ENCODE measurements around the gene CTIF.

The CTIF gene

DNA sequence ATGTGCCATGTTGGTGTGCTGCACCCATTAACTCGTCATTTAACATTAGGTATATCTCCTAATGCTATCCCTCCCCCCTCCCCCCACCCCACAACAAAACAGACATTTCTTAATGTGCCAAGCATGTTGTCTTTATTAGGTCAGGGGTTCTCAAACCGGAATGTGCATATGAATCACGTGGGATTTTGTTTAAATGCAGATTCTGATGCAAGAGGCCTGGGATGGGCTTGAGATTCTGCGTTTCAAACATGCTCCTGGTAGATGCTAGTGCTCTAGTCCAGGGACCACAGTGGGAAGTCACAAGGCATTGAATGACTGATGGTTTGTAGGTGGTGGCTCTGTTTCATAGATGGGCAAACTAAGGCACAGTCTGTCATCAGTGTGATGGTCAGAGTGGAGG lies 227.2 kb downstream of the CTIF start:
- no peak for DNase-seq (ENCODE audit: low read depth, low spot score)
- H3K27ac ChIP-seq, result no peak overlapping the region
- no peak for TF ChIP-seq POLR2AphosphoS5 (IDR thresholded peaks at IDR 0.05; ENCODE audit: borderline replicate concordance, low read depth, low read length)
- no peak for TF ChIP-seq EZH2 (IDR thresholded peaks at IDR 0.05)
- no peak for TF ChIP-seq FOXP2 (optimal IDR thresholded peaks at IDR 0.05; ENCODE audit: control extremely low read depth, extremely low read length, insufficient read depth)
- no peak overlapping the region for H3K4me3 ChIP-seq
- H3K9me3 ChIP-seq (ENCODE audit: low read depth, low read length), result no peaks in the 10 kb centered on the region
- no peaks in the 10 kb centered on the region; the same call in 1 of the 2 replicates for H3K36me3 ChIP-seq (ENCODE audit: insufficient read depth, low read length)
- no peak overlapping the region for H3K9ac ChIP-seq (ENCODE audit: insufficient read length)

- Histone ChIP-seq H3K36me3 (ENCODE audit: insufficient read depth, low read length) (no peaks in the 10 kb centered on the region; the same call in 1 of the 2 replicates), H3K9me3 (ENCODE audit: low read depth, low read length) (no peaks in the 10 kb centered on the region), H3K27ac (no peak overlapping the region), H3K9ac (ENCODE audit: insufficient read length) (no peak overlapping the region), H3K4me3 (no peak overlapping the region)
- no peak for DNase-seq (ENCODE audit: low read depth, low spot score)
- TF ChIP-seq EZH2 (IDR thresholded peaks at IDR 0.05), result no peak
- TF ChIP-seq POLR2AphosphoS5 (IDR thresholded peaks at IDR 0.05; ENCODE audit: borderline replicate concordance, low read depth, low read length), result no peak
These were observed 227.7 kb downstream of the CTIF start for GRCh38 chr18:48766487-48766886.

GRCh38 chr18:48767090-48767690 lies 228.4 kb downstream of the CTIF start:
- H3K9ac ChIP-seq (ENCODE audit: insufficient read length), result no peak overlapping the region
- no peaks in the 10 kb centered on the region; the same call in 1 of the 2 replicates for H3K36me3 ChIP-seq (ENCODE audit: insufficient read depth, low read length)
- DNase-seq (ENCODE audit: low read depth, low spot score), result no peak

GRCh38 chr18:48769006-48769636 lies 230.3 kb downstream of the CTIF start:
- no peak for DNase-seq (ENCODE audit: low read depth, low spot score)
- H3K9ac ChIP-seq (ENCODE audit: insufficient read length), result no peak overlapping the region
- no peaks in the 10 kb centered on the region for H3K9me3 ChIP-seq (ENCODE audit: low read depth, low read length)
- peaks cover 4% of the 10 kb centered on the region; the same call in 1 of the 2 replicates for H3K36me3 ChIP-seq (ENCODE audit: insufficient read depth, low read length)
- TF ChIP-seq EZH2 (IDR thresholded peaks at IDR 0.05), result no peak
- no peak for TF ChIP-seq POLR2AphosphoS5 (IDR thresholded peaks at IDR 0.05; ENCODE audit: borderline replicate concordance, low read depth, low read length)
- no peak for TF ChIP-seq FOXP2 (optimal IDR thresholded peaks at IDR 0.05; ENCODE audit: control extremely low read depth, extremely low read length, insufficient read depth)
- H3K4me3 ChIP-seq, result no peak overlapping the region
- no peak overlapping the region for H3K27ac ChIP-seq

More at GRCh38 chr18:48767090-48767690, 228.4 kb downstream of the CTIF start:
- Histone ChIP-seq H3K9me3 (ENCODE audit: low read depth, low read length) (no peaks in the 10 kb centered on the region), H3K27ac (no peak overlapping the region), H3K4me3 (no peak overlapping the region)
- TF ChIP-seq EZH2 (IDR thresholded peaks at IDR 0.05) (no peak), FOXP2 (optimal IDR thresholded peaks at IDR 0.05; ENCODE audit: control extremely low read depth, extremely low read length, insufficient read depth) (no peak), POLR2AphosphoS5 (IDR thresholded peaks at IDR 0.05; ENCODE audit: borderline replicate concordance, low read depth, low read length) (no peak)

DNA sequence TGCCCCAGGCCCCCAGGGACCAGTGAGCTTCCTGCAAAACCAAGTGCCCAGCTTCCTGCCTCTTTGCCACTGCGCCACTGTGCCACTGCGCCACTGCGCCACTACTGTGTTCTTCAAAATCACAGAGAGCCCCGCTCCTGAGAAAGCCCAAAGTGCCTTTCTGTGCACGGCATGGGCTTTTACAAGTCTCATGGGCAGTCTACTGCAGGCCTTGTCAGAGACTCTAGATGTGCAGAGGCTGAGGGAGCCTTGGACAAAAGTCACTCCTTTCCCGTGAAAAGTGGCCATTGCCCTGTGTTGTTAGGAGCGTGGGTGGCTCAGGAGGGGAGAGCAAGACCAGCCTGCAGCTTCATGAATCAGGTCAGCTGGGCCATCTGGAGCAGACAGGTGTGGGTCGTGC lies 231.4 kb downstream of the CTIF start:
- DNase-seq (ENCODE audit: low read depth, low spot score), result no peak
- no peak overlapping the region for H3K9ac ChIP-seq (ENCODE audit: insufficient read length)
- H3K4me3 ChIP-seq, result no peak overlapping the region
- TF ChIP-seq EZH2 (IDR thresholded peaks at IDR 0.05) (no peak), FOXP2 (optimal IDR thresholded peaks at IDR 0.05; ENCODE audit: control extremely low read depth, extremely low read length, insufficient read depth) (no peak), POLR2AphosphoS5 (IDR thresholded peaks at IDR 0.05; ENCODE audit: borderline replicate concordance, low read depth, low read length) (no peak)
- no peak overlapping the region for H3K27ac ChIP-seq
- H3K36me3 ChIP-seq (ENCODE audit: insufficient read depth, low read length), result peaks cover 4% of the 10 kb centered on the region; the same call in 1 of the 2 replicates
- H3K9me3 ChIP-seq (ENCODE audit: low read depth, low read length), result no peaks in the 10 kb centered on the region

- Histone ChIP-seq H3K27ac (no peak overlapping the region), H3K9ac (ENCODE audit: insufficient read length) (no peak overlapping the region), H3K4me3 (no peak overlapping the region), H3K36me3 (ENCODE audit: insufficient read depth, low read length) (peaks cover 4% of the 10 kb centered on the region; the same call in 1 of the 2 replicates), H3K9me3 (ENCODE audit: low read depth, low read length) (no peaks in the 10 kb centered on the region)
- TF ChIP-seq EZH2 (IDR thresholded peaks at IDR 0.05) (no peak), FOXP2 (optimal IDR thresholded peaks at IDR 0.05; ENCODE audit: control extremely low read depth, extremely low read length, insufficient read depth) (no peak), POLR2AphosphoS5 (IDR thresholded peaks at IDR 0.05; ENCODE audit: borderline replicate concordance, low read depth, low read length) (no peak)
- no peak for DNase-seq (ENCODE audit: low read depth, low spot score)
These were observed 233.0 kb downstream of the CTIF start for GRCh38 chr18:48771641-48772375.

- TF ChIP-seq POLR2AphosphoS5 (IDR thresholded peaks at IDR 0.05; ENCODE audit: borderline replicate concordance, low read depth, low read length) (no peak), FOXP2 (optimal IDR thresholded peaks at IDR 0.05; ENCODE audit: control extremely low read depth, extremely low read length, insufficient read depth) (no peak), EZH2 (IDR thresholded peaks at IDR 0.05) (no peak)
- Histone ChIP-seq H3K9me3 (ENCODE audit: low read depth, low read length) (no peaks in the 10 kb centered on the region), H3K27ac (no peak overlapping the region), H3K4me3 (no peak overlapping the region), H3K36me3 (ENCODE audit: insufficient read depth, low read length) (peaks cover 4% of the 10 kb centered on the region; the same call in 1 of the 2 replicates), H3K9ac (ENCODE audit: insufficient read length) (no peak overlapping the region)
- DNase-seq (ENCODE audit: low read depth, low spot score), result no peak
These were observed 233.6 kb downstream of the CTIF start for GRCh38 chr18:48772457-48772856.

DNA sequence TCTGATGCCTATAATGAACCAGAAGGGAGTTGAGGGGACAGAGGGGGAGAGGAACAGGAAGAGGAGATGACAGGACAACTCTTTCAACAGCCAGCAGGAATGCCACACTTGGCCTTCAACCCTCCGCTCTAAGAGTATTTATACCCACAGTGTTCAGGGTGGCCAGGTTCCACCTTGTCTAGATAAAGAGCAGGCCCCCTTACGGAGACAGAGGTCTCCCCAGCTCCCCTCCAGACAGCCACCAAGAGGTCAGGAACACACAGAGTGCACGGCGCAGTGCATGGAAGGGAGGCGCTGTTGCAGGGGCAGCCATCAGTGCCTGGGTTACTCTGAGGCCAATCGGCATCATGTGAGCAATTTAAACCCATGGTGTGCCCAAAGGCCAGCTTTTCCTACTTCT lies 235.0 kb downstream of the CTIF start:
- H3K9ac ChIP-seq (ENCODE audit: insufficient read length), result no peak overlapping the region

More for the DNA sequence above, 235.0 kb downstream of the CTIF start:
- Histone ChIP-seq H3K4me3 (no peak overlapping the region), H3K27ac (no peak overlapping the region), H3K9me3 (ENCODE audit: low read depth, low read length) (no peaks in the 10 kb centered on the region), H3K36me3 (ENCODE audit: insufficient read depth, low read length) (peaks cover 4% of the 10 kb centered on the region; the same call in 1 of the 2 replicates)
- TF ChIP-seq EZH2 (IDR thresholded peaks at IDR 0.05), result no peak
- TF ChIP-seq FOXP2 (optimal IDR thresholded peaks at IDR 0.05; ENCODE audit: control extremely low read depth, extremely low read length, insufficient read depth), result no peak
- no peak for TF ChIP-seq POLR2AphosphoS5 (IDR thresholded peaks at IDR 0.05; ENCODE audit: borderline replicate concordance, low read depth, low read length)
- DNase-seq (ENCODE audit: low read depth, low spot score), result no peak
